Activated CD8-positive, alpha-beta memory T cell treated with anti-CD3 and anti-CD28 coated beads for 24 hours (primary cell): ENCODE data around the gene BRPF1.
A peak's percentile ranks its signal among the peaks of the same experiment; 100 is the strongest.
"Not testable (repeated sequence)": the region's sequence is repeated elsewhere in the genome, so short reads cannot be mapped to it uniquely, and the experiment has no call there.

Source experiments
- DNase-seq: peaks from one replicate; pipeline ENCODE4 v3.0.0-alpha.2; 2020

BRPF1 gene

DNA sequence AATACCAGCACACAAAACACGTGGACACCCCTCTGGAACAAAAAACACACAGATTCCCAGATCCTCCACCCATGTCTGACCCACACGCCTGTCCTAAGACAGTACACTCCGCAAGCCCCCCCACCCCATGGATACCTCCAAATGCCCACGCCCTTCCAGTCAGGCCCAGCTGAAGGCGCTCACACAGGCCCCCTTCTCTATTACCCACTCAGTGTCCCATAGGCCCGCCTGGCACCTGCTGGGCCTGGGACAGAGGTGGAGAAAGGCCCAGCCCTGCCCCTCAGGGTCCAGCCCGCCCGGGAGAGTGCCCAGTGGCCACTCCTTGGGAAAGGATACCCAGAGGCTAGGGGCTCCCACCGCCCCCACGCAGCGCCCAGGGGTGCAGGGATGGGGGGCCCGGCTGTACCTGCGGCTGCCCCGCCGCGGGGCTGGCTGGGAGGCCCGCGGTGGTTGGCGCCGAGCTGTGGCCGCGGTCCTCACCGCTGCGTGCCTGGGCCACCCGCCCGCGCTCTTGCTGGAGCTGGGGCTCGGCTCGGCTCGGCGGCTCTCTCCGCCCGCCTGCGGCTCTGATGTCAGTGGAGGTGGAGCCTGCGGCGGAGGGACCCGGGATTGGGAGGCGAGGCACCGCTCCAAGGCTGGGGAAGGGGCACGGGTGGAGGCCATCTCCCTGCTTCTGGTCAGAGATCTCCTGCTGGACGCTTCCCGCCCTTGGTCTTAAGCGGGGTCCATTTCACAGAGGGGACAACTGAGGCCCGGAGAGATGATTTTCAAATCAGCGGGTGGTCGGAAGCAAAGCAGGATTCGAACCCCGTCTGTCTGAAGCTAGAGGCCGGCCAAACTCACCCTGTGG, 38.1 kb downstream of the BRPF1 start, which contains the start of gene CAMK1:
Gene CAMK1 (minus strand): TSS at position 522 of the 850 bp plus-strand sequence. CDS start 2,198 bp downstream, outside the sequence.
- DNase-seq, result peak; percentile 85

- DNase-seq, result no peak
Measured at GRCh38 chr3:9770276-9770812, 38.8 kb downstream of the BRPF1 start.

GRCh38 chr3:9771007-9771406, 39.5 kb downstream of the BRPF1 start:
- DNase-seq, result not testable (repeated sequence)

- no peak for DNase-seq
Measured at GRCh38 chr3:9776896-9777693, 45.6 kb downstream of the BRPF1 start.

GRCh38 chr3:9777694-9778021, 46.1 kb downstream of the BRPF1 start:
- DNase-seq, result peak; percentile 67

DNA sequence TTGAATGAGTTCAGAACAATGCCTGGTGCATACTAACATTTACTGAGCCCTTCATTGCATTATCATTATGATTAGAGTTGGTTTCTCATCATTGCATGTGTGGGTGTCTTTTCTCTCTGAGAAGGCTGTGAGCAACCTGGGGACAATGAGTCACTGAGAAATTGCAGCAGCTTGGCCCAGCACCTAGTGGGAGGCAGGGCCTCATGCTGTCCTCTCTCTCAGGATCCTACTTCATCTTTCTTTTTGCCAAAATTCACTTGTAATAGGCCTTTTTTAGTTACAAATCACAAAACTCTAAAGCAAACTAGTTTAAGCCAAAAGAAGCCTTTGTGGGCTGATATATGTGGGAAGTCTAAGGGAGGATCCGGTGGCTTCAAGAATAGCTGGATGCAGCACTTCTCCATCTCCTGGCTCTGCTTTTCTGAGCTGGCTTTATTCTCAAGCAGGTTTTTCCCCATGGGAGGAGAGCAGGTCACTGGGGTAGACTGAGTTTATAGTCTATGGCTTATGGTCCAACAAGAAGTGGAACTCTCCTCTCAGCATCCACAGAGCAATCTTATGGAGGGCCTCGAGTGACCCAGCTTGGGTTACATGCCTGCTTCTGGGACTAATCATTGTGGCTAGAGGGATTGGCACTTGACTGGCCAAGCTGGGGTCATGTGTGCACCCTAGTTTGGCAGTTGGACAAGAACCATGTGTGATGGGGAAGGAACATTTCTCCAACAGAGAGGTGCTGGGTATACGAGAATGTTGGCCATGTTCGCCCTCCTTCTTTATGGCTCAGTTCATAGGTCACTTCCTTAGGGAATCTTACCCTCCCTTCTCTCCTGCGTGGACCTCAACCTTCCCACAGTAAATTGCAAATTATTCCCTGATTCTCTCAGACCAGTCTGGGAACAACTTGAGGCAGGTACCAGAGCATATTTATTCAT, 46.9 kb downstream of the BRPF1 start:
- peak; percentile 72 for DNase-seq

GRCh38 chr3:9779075-9779593, 47.6 kb downstream of the BRPF1 start:
- DNase-seq, result peak; percentile 66

- DNase-seq, result peak; percentile 87
Measured at GRCh38 chr3:9779721-9780457, 48.4 kb downstream of the BRPF1 start.

- no peak for DNase-seq
Measured at GRCh38 chr3:9780458-9780812, 48.9 kb downstream of the BRPF1 start.

GRCh38 chr3:9780910-9781309, 49.4 kb downstream of the BRPF1 start:
- no peak for DNase-seq

DNA sequence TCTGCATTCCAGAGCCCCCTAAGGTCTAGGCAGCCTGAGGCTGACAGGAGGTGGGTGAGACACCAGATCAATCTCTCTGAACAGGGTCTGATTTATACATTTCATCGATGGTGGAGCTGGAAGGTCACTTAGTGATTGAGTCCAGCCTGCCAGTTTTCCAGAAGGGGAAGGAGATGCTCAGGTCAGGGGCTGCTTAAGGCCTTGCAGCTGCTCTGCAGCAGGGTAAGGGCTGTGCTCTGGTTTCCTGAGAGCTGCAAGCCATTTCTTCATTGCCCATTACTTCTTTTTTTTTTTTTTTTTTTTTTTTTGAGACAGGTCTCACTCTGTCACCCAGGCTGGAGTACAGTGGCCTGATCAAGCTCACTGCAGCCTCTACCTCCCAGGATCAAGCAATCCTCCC, 50.0 kb downstream of the BRPF1 start:
- no peak for DNase-seq

- no peak for DNase-seq
Measured at GRCh38 chr3:9781978-9782603, 50.6 kb downstream of the BRPF1 start.

DNA sequence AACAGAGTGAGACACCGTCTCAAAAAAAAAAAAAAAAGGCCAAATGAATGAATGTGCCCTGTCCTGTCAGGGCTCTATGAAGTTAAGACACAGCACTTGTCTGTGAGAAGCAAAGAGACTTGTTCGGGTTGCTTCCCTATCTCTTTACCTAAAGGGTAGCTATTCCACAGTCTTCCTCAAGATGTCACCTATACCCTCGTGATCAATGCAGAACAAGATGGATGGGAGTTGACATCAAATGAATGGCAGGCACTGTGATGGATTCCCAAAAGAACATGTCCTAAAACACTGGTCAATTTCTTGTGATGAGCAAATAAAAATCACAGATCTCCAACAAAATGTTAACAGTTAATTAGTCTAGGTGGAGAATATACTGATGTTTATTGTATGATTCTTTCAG, 51.2 kb downstream of the BRPF1 start:
- DNase-seq, result no peak

GRCh38 chr3:9783954-9784353, 52.4 kb downstream of the BRPF1 start:
- no peak for DNase-seq

GRCh38 chr3:9784965-9785364, 53.4 kb downstream of the BRPF1 start:
- no peak for DNase-seq

- DNase-seq, result no peak
Measured at GRCh38 chr3:9785602-9786001, 54.1 kb downstream of the BRPF1 start.

DNA sequence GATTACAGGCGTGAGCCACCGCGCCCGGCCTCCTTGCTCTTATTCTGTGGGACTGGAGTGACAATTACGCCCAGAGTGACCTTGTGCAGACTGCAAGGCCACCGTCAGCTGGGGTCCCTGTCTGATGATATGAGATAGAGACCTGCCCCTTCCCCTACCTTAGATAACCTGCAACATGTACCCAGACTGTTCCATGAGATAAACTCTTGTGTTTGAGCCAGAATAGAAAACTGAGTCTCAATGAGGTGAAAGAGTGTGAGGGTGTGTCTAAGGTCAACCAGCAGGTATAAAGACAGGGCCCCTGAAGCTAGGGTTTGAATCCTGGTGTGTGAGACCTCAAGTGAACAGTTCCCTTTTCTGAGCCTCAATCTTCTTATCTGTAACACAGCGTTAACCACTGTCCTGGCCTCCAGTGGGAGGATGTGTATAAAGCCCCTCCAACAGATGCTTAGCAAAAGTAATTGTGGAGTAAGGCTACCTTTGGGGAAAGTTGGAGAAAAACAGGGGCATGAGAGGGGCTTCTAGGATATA, 54.7 kb downstream of the BRPF1 start:
- no peak for DNase-seq

DNA sequence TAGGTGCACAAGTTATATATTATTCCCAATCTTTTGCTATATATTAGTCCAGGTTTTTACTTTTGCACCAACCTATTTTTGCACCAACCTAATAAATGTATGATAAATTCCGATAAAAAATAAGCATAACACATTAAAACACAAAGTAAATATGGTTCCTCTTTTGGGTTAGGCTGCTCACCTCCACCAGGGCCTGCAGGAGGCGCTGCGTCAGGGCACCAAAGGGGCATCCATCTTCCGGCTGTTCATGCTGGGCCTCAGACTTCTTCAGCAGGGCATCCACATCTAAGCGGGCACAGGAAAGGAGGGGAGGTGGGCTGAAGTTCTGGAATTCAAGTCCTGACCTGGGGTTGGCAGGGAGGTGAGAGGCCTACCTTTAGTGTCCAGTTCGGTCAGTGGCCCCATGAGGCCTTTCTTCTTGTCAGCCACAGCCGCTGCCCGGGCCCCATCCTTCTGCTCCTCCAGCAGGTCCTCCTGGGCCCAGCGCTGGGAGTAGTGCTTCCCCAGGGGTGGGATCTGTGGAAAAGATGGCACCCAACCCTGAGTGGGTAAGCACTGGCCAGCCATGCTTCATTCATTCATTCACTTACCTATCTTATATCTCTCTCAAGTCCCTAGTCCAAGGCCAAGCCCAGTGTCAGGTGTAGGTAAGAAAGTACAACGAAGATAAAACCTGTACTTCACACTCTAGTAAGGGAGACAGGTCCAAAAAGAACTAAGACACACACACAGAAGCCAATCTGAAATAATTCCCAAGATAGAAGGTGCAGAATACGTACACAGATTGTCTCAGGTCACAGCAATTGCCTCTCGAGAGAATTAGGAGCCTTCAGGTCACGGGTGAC, 55.5 kb downstream of the BRPF1 start:
- DNase-seq, result no peak

DNA sequence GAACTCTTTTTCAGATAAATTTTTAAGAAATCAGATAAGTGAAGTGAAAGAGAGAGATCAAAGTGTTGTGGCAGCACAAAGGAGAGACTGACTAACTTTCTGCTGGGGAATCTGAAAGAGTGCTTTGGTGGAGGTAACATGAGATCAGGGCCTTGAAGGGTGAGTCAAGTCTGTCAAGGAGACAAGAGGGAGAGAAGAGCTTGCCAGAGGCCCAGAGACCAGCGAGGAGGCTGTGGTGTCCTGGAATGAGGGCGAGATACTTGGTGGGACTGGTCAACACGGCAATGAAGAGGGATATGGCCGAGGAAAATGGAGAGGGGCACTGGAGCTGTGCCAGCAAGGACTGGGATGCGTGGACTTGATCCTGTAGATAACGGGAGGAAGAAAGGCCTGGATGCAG, 56.2 kb downstream of the BRPF1 start:
- no peak for DNase-seq

GRCh38 chr3:9791127-9791526, 59.6 kb downstream of the BRPF1 start:
- no peak for DNase-seq
